Caco-2 (cell line): ENCODE measurements around the gene PHC3. TPM values are rescaled to one million over a fixed set of nuclear protein-coding genes. Genes with fewer than 3 reads are reported as not detected.
"Not testable (repeated sequence)": the region's sequence is repeated elsewhere in the genome, so short reads cannot be mapped to it uniquely, and the experiment has no call there.

Experiments used
- BruUV-seq: library from RNA; stranded (reverse); fragments of 400-500 nt; replicated peaks from 2 replicates; lab custom pipeline; 2021; lab: Mats Ljungman, UMichigan
- CTCF ChIA-PET: fragments of 300-600 bp; sonication (Branson Sonifier 250); formaldehyde crosslinking; loops from one replicate; lab custom pipeline; 2022; ENCODE audit warnings: antibody characterized with exemption; lab: Charles Lee
- POLR2A ChIA-PET: fragments of 300-600 bp; sonication (Branson Sonifier 250); formaldehyde crosslinking; loops from one replicate; lab custom pipeline; 2022; ENCODE audit warnings: antibody characterized with exemption; lab: Charles Lee
- DNase-seq, 2 experiments: peaks; one replicate each; pipeline versions ENCODE4 v3.0.0 to v3.0.0-alpha.2; 2020 to 2022
- H3K27me3 ChIP-seq: replicated peaks from 2 replicates; pipeline ENCODE4 v1.6.0; 2011; ENCODE audit warnings: low read length; ENCODE audit not compliant: control insufficient read depth, insufficient read depth
- H3K36me3 ChIP-seq: 2 replicates; pipeline ENCODE4 v1.5.1; 2011; ENCODE audit warnings: low read length; ENCODE audit not compliant: control insufficient read depth, insufficient read depth
- H3K4me1 ChIP-seq: fragments of 250-450 bp; sonication (Bioruptor Pico); 2 replicates; pipeline ENCODE4 v1.5.1; 2020; ENCODE audit warnings: mild to moderate bottlenecking
- H3K4me3 ChIP-seq: 2 replicates; pipeline ENCODE4 v1.5.1; 2011; ENCODE audit warnings: low read depth, mild to moderate bottlenecking, control low read depth, low read length
- H3K9me3 ChIP-seq: fragments of 250-450 bp; sonication (Bioruptor Pico); 2 replicates; pipeline ENCODE4 v1.5.1; 2020; ENCODE audit warnings: mild to moderate bottlenecking, moderate library complexity
- H3K27ac Mint-ChIP-seq: one replicate; pipeline ENCODE4 v1.8.0; 2022; ENCODE audit warnings: mixed read lengths; ENCODE audit not compliant: unreplicated experiment
- H3K27me3 Mint-ChIP-seq: one replicate; pipeline ENCODE4 v1.8.0; 2022; ENCODE audit warnings: mixed read lengths; ENCODE audit not compliant: insufficient read depth, unreplicated experiment
- H3K36me3 Mint-ChIP-seq: one replicate; pipeline ENCODE4 v1.8.0; 2022; ENCODE audit warnings: mild to moderate bottlenecking, mixed read lengths; ENCODE audit not compliant: insufficient read depth, unreplicated experiment
- H3K4me1 Mint-ChIP-seq: one replicate; pipeline ENCODE4 v1.8.0; 2022; ENCODE audit warnings: low read depth, mixed read lengths; ENCODE audit not compliant: unreplicated experiment
- H3K4me3 Mint-ChIP-seq: one replicate; pipeline ENCODE4 v1.8.0; 2022; ENCODE audit warnings: mild to moderate bottlenecking, moderate library complexity, mixed read lengths; ENCODE audit not compliant: unreplicated experiment
- H3K9me3 Mint-ChIP-seq: one replicate; pipeline ENCODE4 v1.8.0; 2022; ENCODE audit warnings: mixed read lengths; ENCODE audit not compliant: unreplicated experiment
- CTCF ChIP-seq, 2 experiments: fragments of 200-600 bp in 1 of 2; IDR thresholded peaks; 1 replicate in 1 of 2; 2 replicates in 1 of 2; pipeline versions ENCODE4 v1.5.1 to v1.8.0; 2011 to 2022; ENCODE audit warnings: antibody characterized with exemption in 1 of 2, control low read depth in 1 of 2, inconsistent platforms in 1 of 2, low read depth in 1 of 2, low read length in 1 of 2, mild to moderate bottlenecking in 1 of 2, moderate library complexity in 1 of 2; ENCODE audit not compliant: insufficient read depth in 1 of 2, severe bottlenecking in 1 of 2, unreplicated experiment in 1 of 2
- intact Hi-C: fragments of 100-400 bp; cut with micrococcal nuclease; formaldehyde crosslinking; loops from one replicate; pipeline ENCODE4 v1.10.0; 2022; ENCODE audit not compliant: unreplicated experiment
- total RNA-seq: library from RNA; stranded (reverse); gene quantifications from 2 replicates; pipeline ENCODE4 v1.2.3, GENCODE V29; 2022

Gene PHC3
- total RNA-seq, 1 experiment from 2014 or later: 29.8 TPM

- Mint-ChIP-seq H3K27ac (no peak overlapping the region), H3K4me3 (no peak overlapping the region), H3K27me3 (peaks cover 3% of the 10 kb centered on the region), H3K9me3 (no peaks in the 10 kb centered on the region), H3K36me3 (no peaks in the 10 kb centered on the region), H3K4me1 (no peaks in the 10 kb centered on the region)
- ChIA-PET CTCF (no interaction called here), POLR2A (no interaction called here)
- Histone ChIP-seq H3K27me3 (no peaks in the 10 kb centered on the region), H3K36me3 (no peaks in the 10 kb centered on the region), H3K4me3 (no peak overlapping the region), H3K4me1 (peaks cover 9% of the 10 kb centered on the region; the same call in 1 of the 2 replicates), H3K9me3 (no peaks in the 10 kb centered on the region)
- no peak for DNase-seq
- no peak for TF ChIP-seq CTCF (IDR thresholded peaks at IDR 0.05; ENCODE audit: insufficient read depth in 1 of 2, low read depth in 1 of 2, low read length in 1 of 2, severe bottlenecking in 1 of 2, unreplicated experiment in 1 of 2)
- intact Hi-C loops: no loop called here
- BruUV-seq: no TSS peak
Observed at GRCh38 chr3:170196833-170197232, 15.3 kb upstream of the PHC3 start.

- H3K9me3 ChIP-seq, H3K27ac Mint-ChIP-seq, H3K4me3 Mint-ChIP-seq, H3K4me1 Mint-ChIP-seq, BruUV-seq, H3K4me3 ChIP-seq, intact Hi-C loops, H3K9me3 Mint-ChIP-seq, CTCF ChIA-PET, DNase-seq, H3K27me3 Mint-ChIP-seq, POLR2A ChIA-PET, H3K36me3 Mint-ChIP-seq, H3K36me3 ChIP-seq, H3K27me3 ChIP-seq, H3K4me1 ChIP-seq: not testable (repeated sequence)
Observed at GRCh38 chr3:170195759-170196158, 14.2 kb upstream of the PHC3 start.

- Mint-ChIP-seq H3K4me1 (no peaks in the 10 kb centered on the region), H3K4me3 (no peak overlapping the region), H3K36me3 (no peaks in the 10 kb centered on the region), H3K27me3 (peaks cover 3% of the 10 kb centered on the region), H3K27ac (no peak overlapping the region), H3K9me3 (no peaks in the 10 kb centered on the region)
- H3K9me3 ChIP-seq: no peaks in the 10 kb centered on the region
- intact Hi-C loops: loop anchor here (1.0 to 10.0 kb wide), 2 partner anchors 85 to 180 kb away; no protein-coding TSS in a partner anchor
- no peaks in the 10 kb centered on the region for H3K4me1 ChIP-seq
- BruUV-seq: no TSS peak
- TF ChIP-seq CTCF (IDR thresholded peaks at IDR 0.05; ENCODE audit: insufficient read depth in 1 of 2, low read depth in 1 of 2, low read length in 1 of 2, severe bottlenecking in 1 of 2, unreplicated experiment in 1 of 2): no peak
- H3K4me3 ChIP-seq: no peak overlapping the region
- no peak for DNase-seq
- ChIA-PET CTCF (interaction anchor here (0.7 kb wide), 2 partner anchors 80 to 171 kb away, joined by 3 to 5 read pairs; no protein-coding TSS in a partner anchor), POLR2A (no interaction called here)
- H3K27me3 ChIP-seq: no peaks in the 10 kb centered on the region
- no peaks in the 10 kb centered on the region for H3K36me3 ChIP-seq
Observed at GRCh38 chr3:170189398-170190256, 8.1 kb upstream of the PHC3 start.
